ENCODE measurements around the gene LRP11.

The LRP11 gene

GRCh38 chr6:149782337-149782736, 81.8 kb downstream of the LRP11 start:
- DNase-seq (ENCODE audit: low spot score): no peak

- no peak for DNase-seq (ENCODE audit: low spot score)
These were observed 82.4 kb downstream of the LRP11 start for GRCh38 chr6:149781715-149782114.

- no peak for DNase-seq (ENCODE audit: low spot score)
These were observed 84.6 kb downstream of the LRP11 start for GRCh38 chr6:149779644-149779963.

GRCh38 chr6:149777624-149778023, 86.5 kb downstream of the LRP11 start:
- DNase-seq (ENCODE audit: low spot score): no peak

GRCh38 chr6:149771925-149772324, 92.2 kb downstream of the LRP11 start:
- no peak for DNase-seq (ENCODE audit: low spot score)

- DNase-seq (ENCODE audit: low spot score): no peak
These were observed 93.0 kb downstream of the LRP11 start for GRCh38 chr6:149771185-149771584.

- DNase-seq (ENCODE audit: low spot score): no peak
These were observed 94.5 kb downstream of the LRP11 start for GRCh38 chr6:149769676-149770075.
